Umbilical cord (tissue), 2 donors: ENCODE data around the gene EDN1. TPM values are rescaled to one million over a fixed set of nuclear protein-coding genes. Genes with fewer than 3 reads are reported as not detected.

Experiments
- DNase-seq: peaks from one replicate; pipeline ENCODE4 v3.0.0-alpha.2; 2015; ENCODE audit warnings: low spot score
- total RNA-seq: library from RNA; depleted of rRNA; stranded (reverse); fragments of >200 nt; gene quantifications from one replicate; pipeline ENCODE4 v1.2.3, GENCODE V29; 2014; ENCODE audit warnings: low replicate concordance; ENCODE audit not compliant: insufficient read depth

Gene EDN1
- 39.5 TPM for total RNA-seq

DNA sequence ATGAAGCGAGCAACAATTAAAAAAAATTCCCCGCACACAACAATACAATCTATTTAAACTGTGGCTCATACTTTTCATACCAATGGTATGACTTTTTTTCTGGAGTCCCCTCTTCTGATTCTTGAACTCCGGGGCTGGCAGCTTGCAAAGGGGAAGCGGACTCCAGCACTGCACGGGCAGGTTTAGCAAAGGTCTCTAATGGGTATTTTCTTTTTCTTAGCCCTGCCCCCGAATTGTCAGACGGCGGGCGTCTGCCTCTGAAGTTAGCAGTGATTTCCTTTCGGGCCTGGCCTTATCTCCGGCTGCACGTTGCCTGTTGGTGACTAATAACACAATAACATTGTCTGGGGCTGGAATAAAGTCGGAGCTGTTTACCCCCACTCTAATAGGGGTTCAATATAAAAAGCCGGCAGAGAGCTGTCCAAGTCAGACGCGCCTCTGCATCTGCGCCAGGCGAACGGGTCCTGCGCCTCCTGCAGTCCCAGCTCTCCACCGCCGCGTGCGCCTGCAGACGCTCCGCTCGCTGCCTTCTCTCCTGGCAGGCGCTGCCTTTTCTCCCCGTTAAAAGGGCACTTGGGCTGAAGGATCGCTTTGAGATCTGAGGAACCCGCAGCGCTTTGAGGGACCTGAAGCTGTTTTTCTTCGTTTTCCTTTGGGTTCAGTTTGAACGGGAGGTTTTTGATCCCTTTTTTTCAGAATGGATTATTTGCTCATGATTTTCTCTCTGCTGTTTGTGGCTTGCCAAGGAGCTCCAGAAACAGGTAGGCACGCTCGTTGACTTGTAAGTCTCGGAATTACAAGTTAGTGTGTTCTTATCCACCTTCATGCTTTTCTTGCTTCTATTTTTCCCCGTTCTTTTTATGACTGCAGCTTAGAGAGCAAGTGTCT lies at the start of gene EDN1:
Gene EDN1, plus strand, starts transcription at position 429 of the 888 bp plus-strand sequence. Its CDS starts 269 bp downstream, at position 698.
- peak; percentile 91 for DNase-seq

DNA sequence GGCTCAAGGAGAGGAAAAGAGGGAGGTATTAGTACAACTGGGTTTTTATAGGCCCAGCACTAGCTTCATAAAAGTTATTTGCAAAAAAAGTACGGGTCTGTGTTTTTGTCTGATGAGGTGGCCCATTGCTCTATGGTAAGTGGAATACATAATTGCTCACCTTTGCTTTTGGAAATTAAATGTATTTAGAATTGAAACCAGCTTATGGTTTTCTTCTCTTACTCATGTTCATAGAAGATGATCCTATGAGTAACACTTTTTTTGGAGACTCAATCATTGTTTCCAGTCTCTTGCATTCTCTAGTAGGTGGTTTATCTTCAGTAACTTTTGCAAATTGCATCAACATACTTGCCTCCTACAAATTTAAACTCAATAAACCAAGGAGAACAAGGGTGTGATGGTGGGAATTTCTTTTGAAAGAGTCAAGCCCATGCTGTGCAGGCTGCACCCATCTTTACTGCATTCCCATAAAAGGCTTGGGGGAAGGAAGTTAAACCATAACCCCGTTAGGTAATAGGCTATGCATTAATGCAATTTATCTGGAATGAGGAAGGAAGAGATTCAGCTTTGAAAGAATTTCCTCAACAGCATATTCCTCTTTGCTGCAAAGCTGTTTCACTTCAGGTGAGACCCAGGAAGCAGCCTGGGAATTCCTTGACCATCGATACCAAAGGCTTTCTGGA lies 48.5 kb upstream of the EDN1 start:
- no peak for DNase-seq

- DNase-seq, result no peak
These were observed 47.0 kb upstream of the EDN1 start for GRCh38 chr6:12243169-12243568.

- no peak for DNase-seq
These were observed 44.8 kb upstream of the EDN1 start for GRCh38 chr6:12245360-12245759.

- DNase-seq, result no peak
These were observed 44.1 kb upstream of the EDN1 start for GRCh38 chr6:12245763-12246718.

DNA sequence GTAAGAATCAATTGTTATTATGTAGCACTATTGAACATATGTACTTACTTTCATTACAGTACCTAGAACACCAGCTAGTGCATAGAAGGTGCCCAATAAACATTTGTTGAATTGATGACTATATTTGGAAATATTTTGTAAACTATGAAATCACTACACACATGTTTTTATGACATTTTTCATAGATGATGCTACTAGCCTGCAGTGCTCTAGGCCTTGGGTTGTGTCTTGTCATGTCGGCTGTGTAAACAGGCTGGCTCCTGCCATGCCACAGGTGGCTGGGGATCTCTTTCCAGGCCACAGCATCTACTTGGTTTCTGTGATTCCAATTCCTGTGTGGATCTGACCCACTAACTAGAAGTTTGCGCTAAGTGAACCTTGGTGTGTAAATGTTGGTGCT lies 43.3 kb upstream of the EDN1 start:
- DNase-seq, result no peak

DNA sequence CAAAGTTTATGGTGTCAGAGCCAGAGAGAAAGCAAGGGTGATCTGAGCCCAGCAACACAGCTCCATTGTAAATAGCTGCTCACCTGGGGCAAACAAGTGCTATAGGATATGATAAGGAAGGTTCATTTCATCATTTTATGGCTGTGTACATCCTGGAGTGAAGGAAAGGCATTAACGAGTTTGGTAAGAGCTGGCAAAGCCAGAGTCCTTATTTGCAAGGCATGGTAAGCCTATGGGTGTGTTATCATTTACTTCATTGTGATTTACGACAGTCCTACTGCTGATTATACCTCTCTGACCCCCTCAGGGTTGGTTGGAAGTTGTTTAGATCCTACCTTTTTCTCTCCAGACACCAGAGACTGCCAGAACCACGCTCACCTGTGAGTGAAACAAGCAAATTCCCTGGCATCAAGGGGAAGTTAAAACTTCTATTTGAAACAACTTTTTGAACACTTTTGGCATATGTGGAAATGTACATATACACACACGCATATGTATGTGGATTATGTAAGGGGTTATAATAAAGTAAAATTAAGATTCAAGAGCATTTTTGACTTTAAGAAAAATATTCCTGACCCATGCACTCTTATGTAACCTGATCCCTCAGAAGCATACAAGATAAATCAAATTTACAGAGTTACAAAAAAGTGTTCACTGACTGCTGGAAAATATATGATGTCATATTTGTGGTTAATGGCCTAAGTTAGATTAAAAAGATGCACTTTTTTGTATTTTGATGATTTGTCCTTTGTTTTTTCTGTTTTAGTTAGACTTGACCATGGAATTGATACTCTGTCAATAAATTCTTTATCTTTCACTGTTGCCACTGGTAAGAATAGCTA lies 40.4 kb upstream of the EDN1 start:
- no peak for DNase-seq

DNA sequence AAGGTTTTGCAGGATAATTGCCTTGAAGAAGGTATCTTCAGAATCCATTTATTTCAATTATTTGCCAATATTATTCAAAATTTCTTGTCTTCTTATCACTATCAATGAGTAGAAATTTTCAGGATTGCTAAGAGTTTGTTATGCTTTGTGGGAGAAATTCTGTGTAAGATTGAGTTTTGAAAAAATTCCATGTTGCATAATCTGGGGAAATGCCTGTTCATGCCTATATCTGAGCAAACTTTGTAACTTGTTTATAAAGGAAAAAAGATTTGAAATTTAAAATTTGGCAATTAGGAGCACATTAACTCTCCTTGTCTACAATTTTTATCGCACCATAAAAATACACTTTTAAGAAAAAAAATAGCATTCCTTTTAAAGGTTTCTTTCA lies 39.8 kb upstream of the EDN1 start:
- DNase-seq, result no peak

DNA sequence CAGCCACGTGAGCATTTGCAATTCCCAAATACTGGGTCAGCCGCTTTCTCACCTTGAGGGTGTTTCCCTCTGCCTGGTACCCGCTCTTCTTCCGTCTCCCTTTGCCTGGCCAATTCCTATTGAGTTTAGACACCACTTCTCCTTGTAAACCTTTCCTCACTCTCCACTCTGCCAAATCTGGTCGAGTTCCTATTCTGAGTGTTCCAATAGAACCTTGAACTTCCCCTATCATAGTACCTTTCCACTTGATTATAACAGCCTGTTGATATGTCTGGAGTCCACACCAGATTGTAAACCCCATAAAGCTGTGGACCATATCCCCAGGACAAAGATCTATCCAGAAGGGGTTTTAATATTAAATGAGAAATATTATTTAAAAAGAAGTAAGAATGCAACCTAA lies 36.0 kb upstream of the EDN1 start:
- no peak for DNase-seq

GRCh38 chr6:12258191-12258590 lies 32.0 kb upstream of the EDN1 start:
- no peak for DNase-seq

GRCh38 chr6:12258591-12259075 lies 31.5 kb upstream of the EDN1 start:
- DNase-seq, result no peak

DNA sequence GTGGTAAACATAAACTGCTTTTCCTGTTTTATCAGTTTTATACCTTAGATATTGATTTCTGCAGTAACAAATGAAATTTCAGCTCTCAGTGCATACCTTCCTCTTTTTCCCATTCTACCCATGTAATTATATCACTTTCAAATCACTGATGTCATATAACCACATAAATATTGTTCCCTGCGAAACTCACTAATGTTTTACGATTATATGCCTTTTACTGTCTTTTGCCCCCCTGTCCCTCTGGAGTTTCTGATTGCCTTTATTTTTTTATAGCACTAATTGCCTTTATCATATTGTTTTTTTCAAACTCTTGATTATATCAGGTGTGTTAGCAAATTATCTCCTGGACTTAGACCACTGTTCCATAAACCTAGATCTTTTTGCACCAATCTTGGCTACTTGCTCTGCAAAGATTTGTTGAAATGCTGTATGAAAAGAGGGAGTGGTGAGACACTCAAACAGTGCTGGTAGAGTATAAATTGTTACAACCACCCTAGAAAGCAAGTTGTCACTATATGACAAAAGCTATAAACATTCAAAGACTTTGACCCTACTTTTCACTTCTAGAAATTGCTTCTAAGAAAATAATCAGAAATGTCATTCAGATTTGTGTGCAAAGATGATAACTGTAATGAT lies 29.6 kb upstream of the EDN1 start:
- DNase-seq, result no peak

DNA sequence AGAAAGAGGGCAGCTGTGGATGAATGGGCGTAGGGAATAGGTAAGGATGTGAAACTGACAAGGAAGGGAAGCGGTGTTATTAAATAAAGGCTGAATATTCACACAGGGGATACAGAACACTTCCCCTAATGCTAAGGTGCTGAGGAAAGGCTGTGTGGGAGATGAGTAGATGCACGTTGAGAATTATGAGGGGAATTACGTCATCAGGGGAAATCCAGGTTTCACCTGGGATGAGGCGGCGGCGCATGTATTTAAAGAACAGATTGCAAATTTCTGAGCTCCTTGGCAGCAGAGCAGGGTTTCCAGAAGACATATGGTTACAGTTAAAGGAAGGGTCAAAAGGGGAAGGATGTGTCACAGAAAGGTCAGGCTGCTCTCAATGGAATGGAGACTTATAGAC lies 28.7 kb upstream of the EDN1 start:
- no peak for DNase-seq

- DNase-seq, result no peak
These were observed 27.7 kb upstream of the EDN1 start for GRCh38 chr6:12262236-12263061.

DNA sequence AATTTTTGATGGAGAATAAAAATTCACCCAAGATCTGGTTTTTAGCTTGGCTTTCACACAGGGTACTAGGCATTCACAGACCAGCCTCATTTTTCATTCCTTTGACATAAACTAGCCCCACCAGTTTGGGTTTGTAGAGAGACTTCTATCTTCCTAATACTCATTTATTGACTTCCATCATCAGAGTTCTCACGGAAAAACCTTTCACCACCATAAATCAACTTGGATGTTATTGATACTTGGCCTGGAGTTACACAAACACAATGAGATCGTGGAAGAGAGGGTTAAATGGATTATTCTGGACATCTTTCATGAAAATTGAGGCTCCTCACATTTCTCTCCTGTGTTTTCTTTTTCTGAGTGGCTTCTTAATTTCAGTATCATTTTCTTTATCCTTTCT lies 26.8 kb upstream of the EDN1 start:
- no peak for DNase-seq

GRCh38 chr6:12264671-12265070 lies 25.5 kb upstream of the EDN1 start:
- DNase-seq, result no peak

DNA sequence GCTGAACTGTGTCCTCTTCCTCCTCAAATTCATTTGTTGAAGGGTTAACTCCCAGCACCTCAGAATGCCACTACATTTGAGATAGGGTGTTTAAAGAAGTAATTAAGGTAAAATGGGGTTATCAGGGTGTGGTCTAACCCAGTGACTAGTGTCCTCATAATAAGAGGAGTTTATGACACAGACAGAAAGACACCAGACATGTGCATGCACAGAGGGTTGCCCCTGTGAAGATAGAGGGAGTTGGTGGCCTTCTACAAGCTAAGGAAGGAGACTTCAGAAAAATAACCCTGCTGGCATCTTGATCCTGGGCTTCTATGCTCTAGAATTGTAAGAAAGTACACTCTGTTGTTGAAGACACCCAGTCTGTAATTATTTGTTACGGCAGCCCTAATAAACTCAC lies 24.9 kb upstream of the EDN1 start:
- DNase-seq, result no peak

DNA sequence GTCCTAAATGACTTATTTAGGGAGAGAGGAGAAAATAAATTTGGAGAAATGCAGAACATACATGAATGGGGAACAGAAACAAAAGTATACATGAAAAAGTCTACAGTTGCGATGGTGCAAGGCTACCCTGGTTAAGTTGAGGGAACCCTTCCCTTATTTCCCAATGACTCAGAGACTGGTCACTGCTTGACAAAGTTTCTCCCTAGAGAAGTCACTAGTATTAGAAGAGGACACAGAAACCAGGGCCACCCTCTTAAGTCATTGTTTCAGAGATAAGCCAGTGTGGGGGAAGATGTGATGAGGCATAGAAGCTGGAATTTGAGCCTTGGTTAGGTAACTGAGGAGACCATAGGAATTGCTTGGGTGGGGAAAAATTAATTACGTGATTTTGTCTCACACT lies 24.4 kb upstream of the EDN1 start:
- no peak for DNase-seq

GRCh38 chr6:12266571-12266970 lies 23.6 kb upstream of the EDN1 start:
- no peak for DNase-seq
